ENCODE results near the gene VIPR1. TPM values are rescaled to one million over a fixed set of nuclear protein-coding genes. Genes with fewer than 3 reads are reported as not detected.

VIPR1 gene
- total and polyA plus RNA-seq, 5 donors = 4.9 to 12.8 (median 10.2) TPM

- whole genome bisulfite sequencing = under 1% methylated on average over 77 of the region's 77 CpGs
- H3K27me3 ChIP-seq (ENCODE audit: control insufficient read depth, insufficient read depth) = no peaks in the 10 kb centered on the region
- no peaks in the 10 kb centered on the region for H3K4me1 ChIP-seq (ENCODE audit: control insufficient read depth, insufficient read depth, low read length)
- peak within 1 kb of the TSS; percentile 34 for H3K27ac ChIP-seq (ENCODE audit: low read length)
- intact Hi-C loops (cut with DNase I) = loop anchor here in 1 of 4 donors (10.0 kb wide), 1 partner anchor 163 kb away; no protein-coding TSS in a partner anchor
- peak within 1 kb of the TSS; percentile 63 for H3K4me3 ChIP-seq (ENCODE audit: low read length)
- ATAC-seq (peak; percentile 99), DNase-seq (peak; percentile 95 to 98 (median 98))
- H3K9me3 ChIP-seq (ENCODE audit: control insufficient read depth, low read length) = no peaks in the 10 kb centered on the region
Observed at GRCh38 chr3:42581709-42582473, 79.4 kb downstream of the VIPR1 start, which contains the start of gene SEC22C. TSS of gene SEC22C (minus strand) at chr3:42581967. CDS start at chr3:42569046, 12,921 bp downstream.

- Histone ChIP-seq H3K27ac (ENCODE audit: low read length) (no peak overlapping the region), H3K27me3 (ENCODE audit: control insufficient read depth, insufficient read depth) (no peaks in the 10 kb centered on the region), H3K4me3 (ENCODE audit: low read length) (peak overlapping the region; percentile 63), H3K9me3 (ENCODE audit: control insufficient read depth, low read length) (no peaks in the 10 kb centered on the region), H3K4me1 (ENCODE audit: control insufficient read depth, insufficient read depth, low read length) (no peaks in the 10 kb centered on the region)
- 2% methylated on average over 3 of the region's 3 CpGs for WGBS
- DNase-seq (no peak), ATAC-seq (no peak)
- intact Hi-C loops (cut with DNase I) = loop anchor here in 1 of 4 donors (10.0 kb wide), 1 partner anchor 162 kb away; no protein-coding TSS in a partner anchor
Observed at GRCh38 chr3:42582474-42583070, 80.1 kb downstream of the VIPR1 start.

Other genes starting within 250 kb of the VIPR1 start
- gene CCK, start 236.5 kb upstream of the VIPR1 start, total RNA-seq = not detected
- gene CCK, start 236.5 kb upstream of the VIPR1 start, polyA plus RNA-seq = not detected
- not detected for gene LYZL4, start 92.0 kb upstream of the VIPR1 start, total RNA-seq
- gene LYZL4, start 92.0 kb upstream of the VIPR1 start, polyA plus RNA-seq = not detected
- 10 to 100 TPM; 24.9 to 29.9 (median 28.4) TPM for gene SEC22C, start 79.3 kb downstream of the VIPR1 start, total RNA-seq
- 20.2 TPM for gene SEC22C, start 79.3 kb downstream of the VIPR1 start, polyA plus RNA-seq
- gene SS18L2, start 88.2 kb downstream of the VIPR1 start, total RNA-seq = 10 to 100 TPM; 11.8 to 14.2 (median 13.5) TPM
- gene SS18L2, start 88.2 kb downstream of the VIPR1 start, polyA plus RNA-seq = 26.7 TPM
- gene NKTR, start 98.0 kb downstream of the VIPR1 start, total RNA-seq = 10 to 100 TPM; 27.7 to 35.8 (median 29.5) TPM
- gene NKTR, start 98.0 kb downstream of the VIPR1 start, polyA plus RNA-seq = 22.6 TPM
- gene ZBTB47, start 151.1 kb downstream of the VIPR1 start, total RNA-seq = 100 to 1,000 TPM; 100 to 141 (median 118) TPM
- gene ZBTB47, start 151.1 kb downstream of the VIPR1 start, polyA plus RNA-seq = 99.5 TPM
- gene KLHL40, start 182.9 kb downstream of the VIPR1 start, total RNA-seq = 1 to 10 TPM in 1 of 4 donors, under 1 TPM in 3; 0.09 to 1.6 (median 0.40) TPM
- 0.29 TPM for gene KLHL40, start 182.9 kb downstream of the VIPR1 start, polyA plus RNA-seq
- 100 to 1,000 TPM; 480 to 768 (median 570) TPM for gene HHATL, start 200.2 kb downstream of the VIPR1 start, total RNA-seq
- 622 TPM for gene HHATL, start 200.2 kb downstream of the VIPR1 start, polyA plus RNA-seq